ENCODE data around the gene TBC1D32.

GRCh38 chr6:121382467-121383121 lies 48.3 kb upstream of the TBC1D32 start:
- TF ChIP-seq CTCF (IDR thresholded peaks at IDR 0.05; ENCODE audit: low read length) (no peak), EZH2 (IDR thresholded peaks at IDR 0.05; ENCODE audit: borderline replicate concordance, low read length) (no peak)

Measured in OCI-LY1 (cell line).